Vagina (tissue), 2 donors: ENCODE results near the gene SCYL1.

Experiments
- POLR2A ChIP-seq, 2 donors: fragments of 450-650 bp; IDR thresholded peaks; one replicate each; pipeline ENCODE4 v1.6.1; 2017; ENCODE audit warnings: antibody characterized with exemption in 2 of 2, mild to moderate bottlenecking in 2 of 2, moderate library complexity in 2 of 2
- POLR2AphosphoS5 ChIP-seq, 2 donors: sonication (generic); formaldehyde crosslinking; IDR thresholded peaks; one replicate each; pipeline ENCODE4 v1.9.0; 2017; ENCODE audit warnings: antibody characterized with exemption in 2 of 2, mild to moderate bottlenecking in 2 of 2, low read depth in 1 of 2; ENCODE audit not compliant: insufficient read depth in 1 of 2
- TF ChIP-seq, protein P1 (sequence below), 3 experiments: fragments of 450-650 bp in 2 of 3; fragments of 200-600 bp in 1 of 3; sonication (generic) in 1 of 3; IDR thresholded peaks; one replicate each; pipeline ENCODE4 v1.5.1; 2017 to 2019; ENCODE audit warnings: antibody characterized with exemption in 3 of 3, mild to moderate bottlenecking in 2 of 3, moderate library complexity in 2 of 3

DNA sequence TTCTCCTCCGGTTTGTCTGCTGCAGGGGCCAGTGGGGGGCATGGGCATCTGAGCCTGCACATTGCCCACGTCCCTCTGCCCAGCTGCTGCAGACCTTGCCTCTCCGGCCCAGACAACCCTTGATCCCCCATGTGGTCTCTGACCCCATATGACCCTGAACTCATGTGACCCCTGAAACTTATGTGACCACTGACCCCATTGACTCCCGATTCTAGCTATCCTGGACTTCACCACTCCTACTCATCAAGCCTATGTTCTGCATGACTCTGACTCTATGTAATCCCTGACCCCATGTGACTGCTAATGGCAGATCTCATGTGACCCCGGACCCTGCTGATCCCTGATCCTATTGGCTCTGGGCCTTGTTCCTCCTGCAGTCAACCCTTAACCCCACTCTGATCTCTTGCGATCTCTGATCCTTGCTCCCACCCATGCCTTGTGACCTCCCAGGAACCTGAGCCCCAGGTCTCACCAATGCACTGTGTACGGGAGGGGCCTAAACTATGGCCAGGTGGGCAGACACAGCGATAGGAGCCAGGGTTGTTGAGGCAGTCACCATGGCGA lies 27.6 kb downstream of the SCYL1 start:
- TF ChIP-seq, protein P1, sequence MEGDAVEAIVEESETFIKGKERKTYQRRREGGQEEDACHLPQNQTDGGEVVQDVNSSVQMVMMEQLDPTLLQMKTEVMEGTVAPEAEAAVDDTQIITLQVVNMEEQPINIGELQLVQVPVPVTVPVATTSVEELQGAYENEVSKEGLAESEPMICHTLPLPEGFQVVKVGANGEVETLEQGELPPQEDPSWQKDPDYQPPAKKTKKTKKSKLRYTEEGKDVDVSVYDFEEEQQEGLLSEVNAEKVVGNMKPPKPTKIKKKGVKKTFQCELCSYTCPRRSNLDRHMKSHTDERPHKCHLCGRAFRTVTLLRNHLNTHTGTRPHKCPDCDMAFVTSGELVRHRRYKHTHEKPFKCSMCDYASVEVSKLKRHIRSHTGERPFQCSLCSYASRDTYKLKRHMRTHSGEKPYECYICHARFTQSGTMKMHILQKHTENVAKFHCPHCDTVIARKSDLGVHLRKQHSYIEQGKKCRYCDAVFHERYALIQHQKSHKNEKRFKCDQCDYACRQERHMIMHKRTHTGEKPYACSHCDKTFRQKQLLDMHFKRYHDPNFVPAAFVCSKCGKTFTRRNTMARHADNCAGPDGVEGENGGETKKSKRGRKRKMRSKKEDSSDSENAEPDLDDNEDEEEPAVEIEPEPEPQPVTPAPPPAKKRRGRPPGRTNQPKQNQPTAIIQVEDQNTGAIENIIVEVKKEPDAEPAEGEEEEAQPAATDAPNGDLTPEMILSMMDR (IDR thresholded peaks at IDR 0.05), result no peak
- TF ChIP-seq POLR2A (IDR thresholded peaks at IDR 0.05), result no peak
- TF ChIP-seq POLR2AphosphoS5 (IDR thresholded peaks at IDR 0.05; ENCODE audit: insufficient read depth in 1 of 2, low read depth in 1 of 2), result no peak
